Heart left ventricle (tissue), 13 donors: ENCODE measurements around the gene NDUFS4.

Experiments used
- POLR2A ChIP-seq, 2 donors: fragments of 450-650 bp; IDR thresholded peaks; one replicate each; pipeline ENCODE4 v1.6.1; 2017; ENCODE audit warnings: antibody characterized with exemption in 2 of 2, mild to moderate bottlenecking in 2 of 2, moderate library complexity in 2 of 2
- TF ChIP-seq, protein P1 (sequence below), 12 donors: fragments of 200-600 bp; sonication (generic) in 4 of 12; IDR thresholded peaks; one replicate each; pipeline versions ENCODE4 v1.5.0 to v1.8.0; 2018 to 2022; ENCODE audit warnings: antibody characterized with exemption in 12 of 12, mild to moderate bottlenecking in 5 of 12
- donor health status: ischemic (EF 13 %, LVEDD 7.1; RV severe dilation, severe dysfunction).
- donor health status: DM: no; HTN: yes; CAD: no.
- donor health status: DM: no; HTN: no; CAD: no.
- donor health status: ischemic (EF 25% LVEDD 6.9; RV normal size, moderate dysfunction).
- donor health status: ischemic (EF 25% LVEDD 5.7; RV mildly dilated, moderate dysfunction).
- donor health status: ischemic (EF 35%, LVEDD 5.7; RV mildly dilated, moderate dysfunction).
- donor health status: nonischemic (EF 11% LVEDD 7.7; RV severe dilation, severe dysfunction).
- donor health status: DM: yes; HTN: yes; CAD: no.
- donor health status: PGD.
- donor health status: ischemic (EF 29% LVEDD 5.4; RV normal size, mild dysfunction).
- donor health status: nonischemic (EF 23%, LVEDD 6.1; RV moderate dilation, normal function).

DNA sequence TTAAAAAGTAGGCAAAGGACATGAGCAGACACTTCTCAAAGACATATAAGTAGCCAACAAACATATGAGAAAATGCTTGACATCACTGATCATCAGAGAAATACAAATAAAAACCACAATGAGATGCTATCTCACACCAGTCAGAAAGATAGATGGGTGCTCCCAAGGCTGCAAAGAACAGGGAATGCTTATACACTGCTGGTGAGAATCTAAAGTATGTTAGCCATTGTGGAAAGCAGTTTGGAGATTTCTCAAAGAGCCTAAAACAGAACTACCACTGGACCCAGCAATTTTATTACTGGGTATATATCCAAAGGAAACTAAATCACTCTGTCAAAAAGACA, 154.2 kb downstream of the NDUFS4 start:
- TF ChIP-seq, protein P1, sequence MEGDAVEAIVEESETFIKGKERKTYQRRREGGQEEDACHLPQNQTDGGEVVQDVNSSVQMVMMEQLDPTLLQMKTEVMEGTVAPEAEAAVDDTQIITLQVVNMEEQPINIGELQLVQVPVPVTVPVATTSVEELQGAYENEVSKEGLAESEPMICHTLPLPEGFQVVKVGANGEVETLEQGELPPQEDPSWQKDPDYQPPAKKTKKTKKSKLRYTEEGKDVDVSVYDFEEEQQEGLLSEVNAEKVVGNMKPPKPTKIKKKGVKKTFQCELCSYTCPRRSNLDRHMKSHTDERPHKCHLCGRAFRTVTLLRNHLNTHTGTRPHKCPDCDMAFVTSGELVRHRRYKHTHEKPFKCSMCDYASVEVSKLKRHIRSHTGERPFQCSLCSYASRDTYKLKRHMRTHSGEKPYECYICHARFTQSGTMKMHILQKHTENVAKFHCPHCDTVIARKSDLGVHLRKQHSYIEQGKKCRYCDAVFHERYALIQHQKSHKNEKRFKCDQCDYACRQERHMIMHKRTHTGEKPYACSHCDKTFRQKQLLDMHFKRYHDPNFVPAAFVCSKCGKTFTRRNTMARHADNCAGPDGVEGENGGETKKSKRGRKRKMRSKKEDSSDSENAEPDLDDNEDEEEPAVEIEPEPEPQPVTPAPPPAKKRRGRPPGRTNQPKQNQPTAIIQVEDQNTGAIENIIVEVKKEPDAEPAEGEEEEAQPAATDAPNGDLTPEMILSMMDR (IDR thresholded peaks at IDR 0.05) = no peak
- no peak for TF ChIP-seq POLR2A (IDR thresholded peaks at IDR 0.05)
